ENCODE data around the gene LCN9. TPM values are rescaled to one million over a fixed set of nuclear protein-coding genes. Genes with fewer than 3 reads are reported as not detected.

LCN9 gene
- total and polyA plus RNA-seq, 2 of the 13 experiments (the other 11 are each of a cell fraction or from before 2014, with no cell fraction given) = not detected

- TF ChIP-seq ZNF276 (CRISPR knock-in tag; IDR thresholded peaks at IDR 0.05; ENCODE audit: low read depth) = no peak
- no peak for TF ChIP-seq IRF9 (CRISPR knock-in tag; IDR thresholded peaks at IDR 0.05; ENCODE audit: borderline replicate concordance)
- no peak for TF ChIP-seq NFATC3 (CRISPR knock-in tag; IDR thresholded peaks at IDR 0.05)
- TF ChIP-seq SMAD3 (CRISPR knock-in tag; IDR thresholded peaks at IDR 0.05) = no peak
- no peak for TF ChIP-seq NONO (IDR thresholded peaks at IDR 0.05)
- TF ChIP-seq NONO (CRISPR knock-in tag; conservative IDR thresholded peaks at IDR 0.05) = no peak
- TF ChIP-seq HNRNPH1 (optimal IDR thresholded peaks at IDR 0.05; ENCODE audit: low read depth, low read length) = no peak
- no peak for TF ChIP-seq KLF9 (CRISPR knock-in tag; IDR thresholded peaks at IDR 0.05; ENCODE audit: low read depth)
- TF ChIP-seq ZNF619 (CRISPR knock-in tag; IDR thresholded peaks at IDR 0.05) = no peak
- no peak for TF ChIP-seq ZNF672 (CRISPR knock-in tag; IDR thresholded peaks at IDR 0.05)
- TF ChIP-seq CBX5 (CRISPR knock-in tag; IDR thresholded peaks at IDR 0.05; ENCODE audit: borderline replicate concordance) = no peak
- TF ChIP-seq DNMT3B (CRISPR knock-in tag; conservative IDR thresholded peaks at IDR 0.05) = no peak
- TF ChIP-seq IRF1 (CRISPR knock-in tag; IDR thresholded peaks at IDR 0.05; ENCODE audit: low read depth) = no peak
- TF ChIP-seq ZNF644 (CRISPR knock-in tag; IDR thresholded peaks at IDR 0.05; ENCODE audit: low read depth) = no peak
These were observed 44.1 kb upstream of the LCN9 start (continued) for GRCh38 chr9:135618866-135619598.
